Measurements from ENCODE around the gene PCGF2. TPM values are rescaled to one million over a fixed set of nuclear protein-coding genes. Genes with fewer than 3 reads are reported as not detected.

PCGF2 gene
- total RNA-seq, 2 donors from 2014 or later: 1.6 to 4.3 TPM

DNA sequence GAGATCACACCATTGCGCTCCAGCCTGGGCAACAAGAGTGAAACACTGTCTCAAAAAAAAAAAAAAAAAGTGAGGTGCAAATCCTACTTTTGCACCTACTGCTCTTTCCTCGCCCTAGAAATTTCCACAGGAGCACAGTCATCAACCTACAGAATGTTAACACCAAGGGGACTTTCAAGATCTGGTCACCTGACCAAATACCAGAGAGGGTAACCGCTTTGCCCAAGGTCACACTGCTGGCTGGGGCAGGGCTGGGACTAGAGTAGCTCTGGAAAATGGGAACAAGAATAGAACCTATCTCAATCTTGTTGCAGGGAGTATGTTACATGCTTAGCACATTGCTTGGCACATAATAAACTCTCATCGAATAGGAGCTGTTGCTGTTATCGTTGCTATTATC, 49.4 kb downstream of the PCGF2 start:
- H3K9me3 Mint-ChIP-seq: no peaks in the 10 kb centered on the region
- H3K27ac Mint-ChIP-seq: peak overlapping the region; percentile 81
- H3K27me3 Mint-ChIP-seq: no peaks in the 10 kb centered on the region
- peaks cover 41% of the 10 kb centered on the region for H3K4me1 Mint-ChIP-seq
- no peak for ATAC-seq (replicated peaks)
- H3K36me3 Mint-ChIP-seq (ENCODE audit: low read depth): peaks cover 31% of the 10 kb centered on the region
- peak overlapping the region; percentile 96 for H3K4me3 Mint-ChIP-seq

DNA sequence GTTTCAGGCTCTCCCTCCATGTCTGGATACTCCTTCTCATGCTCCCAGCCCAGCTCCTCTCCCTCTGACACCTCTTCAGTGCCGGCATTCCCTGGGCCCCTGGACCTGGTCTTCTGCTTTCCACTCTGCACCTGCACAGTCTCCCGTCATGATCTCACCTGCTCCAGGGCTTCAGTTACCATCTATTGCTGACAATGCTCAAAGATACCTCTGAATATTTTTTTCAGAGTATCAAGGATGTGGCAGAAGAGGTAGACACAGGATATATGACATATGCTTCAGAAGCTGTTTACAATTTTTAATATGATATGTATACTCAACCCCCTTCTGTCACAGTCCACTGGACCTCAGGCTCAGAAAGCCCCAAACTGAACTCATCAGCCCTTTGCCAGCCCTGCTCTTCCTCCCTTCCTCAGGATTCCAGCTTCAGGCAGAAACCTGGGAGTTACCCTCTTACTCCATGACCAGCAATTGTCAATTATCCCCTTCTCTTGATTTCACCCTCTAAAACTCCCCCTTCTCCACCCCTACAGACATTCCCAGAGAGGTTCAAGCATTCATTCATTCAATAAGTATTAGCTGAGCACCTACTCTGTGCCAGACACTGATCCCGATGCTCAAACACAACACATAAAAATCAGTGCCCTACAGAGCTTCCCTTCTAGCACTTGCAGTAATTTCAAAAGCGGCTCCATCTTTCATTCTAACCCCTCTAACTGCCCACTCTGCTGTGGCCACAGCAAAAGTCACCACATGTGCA, 50.9 kb downstream of the PCGF2 start:
- Mint-ChIP-seq H3K27me3 (no peaks in the 10 kb centered on the region), H3K27ac (peak overlapping the region; percentile 53), H3K9me3 (no peaks in the 10 kb centered on the region), H3K36me3 (ENCODE audit: low read depth) (peaks cover 17% of the 10 kb centered on the region), H3K4me1 (peaks cover 41% of the 10 kb centered on the region), H3K4me3 (peak overlapping the region; percentile 20)
- ATAC-seq (replicated peaks): no peak

DNA sequence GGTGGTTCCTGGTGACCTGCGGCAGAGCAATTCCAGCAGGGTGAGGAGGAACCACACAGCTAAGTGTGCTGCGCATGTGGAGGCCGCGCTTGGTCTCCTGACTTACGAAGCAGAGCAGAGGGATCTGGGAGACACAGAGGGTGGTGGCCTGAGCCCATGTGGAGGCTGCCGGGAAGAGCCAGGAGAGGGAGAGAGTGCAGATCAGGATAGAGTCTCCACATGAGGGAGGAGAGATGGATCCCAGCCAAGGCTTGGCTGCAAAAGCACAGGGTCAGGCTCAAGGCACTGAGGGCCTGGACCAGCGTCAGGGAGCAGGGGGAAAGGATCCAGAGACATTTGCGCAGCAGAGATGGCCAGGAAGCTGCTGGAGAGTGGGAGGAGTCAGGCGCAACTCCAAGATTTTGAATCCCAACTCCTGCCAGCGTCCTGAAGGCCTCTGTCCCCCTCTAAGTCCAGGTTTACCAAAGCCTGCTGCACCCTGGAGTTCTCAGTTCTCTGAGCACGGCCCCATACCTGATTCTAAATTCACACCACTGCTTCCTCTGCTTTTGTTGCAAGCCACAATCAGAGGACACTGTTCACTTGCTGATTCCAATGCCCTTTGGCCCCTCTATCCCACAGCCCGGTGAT, 54.3 kb downstream of the PCGF2 start:
- no peak overlapping the region for H3K27ac Mint-ChIP-seq
- no peaks in the 10 kb centered on the region for H3K27me3 Mint-ChIP-seq
- H3K4me3 Mint-ChIP-seq: no peak overlapping the region
- no peaks in the 10 kb centered on the region for H3K36me3 Mint-ChIP-seq (ENCODE audit: low read depth)
- peaks cover 18% of the 10 kb centered on the region for H3K4me1 Mint-ChIP-seq
- no peaks in the 10 kb centered on the region for H3K9me3 Mint-ChIP-seq
- ATAC-seq (replicated peaks): no peak

DNA sequence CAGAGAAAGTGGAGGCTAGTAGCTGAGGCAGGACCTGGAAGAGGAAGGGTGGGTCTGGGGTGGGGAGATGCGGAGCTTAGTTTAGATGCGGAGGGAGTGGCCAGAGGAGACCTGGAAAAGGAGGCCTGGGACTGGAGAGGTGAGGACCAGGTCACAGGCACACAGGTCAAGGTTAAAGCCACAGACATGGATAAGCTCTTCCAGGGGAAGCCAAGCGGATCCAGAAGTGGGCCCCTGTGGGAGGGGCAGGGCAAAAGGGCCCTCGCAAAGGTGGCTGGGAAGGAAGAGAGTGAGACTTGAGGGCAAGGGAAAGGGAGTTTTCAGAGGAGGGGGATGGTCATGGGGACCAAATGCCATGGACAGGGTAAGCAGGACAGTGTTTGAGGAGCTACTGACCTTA, 57.0 kb downstream of the PCGF2 start:
- no peak for ATAC-seq (replicated peaks)
- Mint-ChIP-seq H3K9me3 (no peaks in the 10 kb centered on the region), H3K36me3 (ENCODE audit: low read depth) (no peaks in the 10 kb centered on the region), H3K27me3 (peaks cover 5% of the 10 kb centered on the region), H3K27ac (peak overlapping the region; percentile 75), H3K4me3 (no peak overlapping the region), H3K4me1 (peaks cover 6% of the 10 kb centered on the region)

DNA sequence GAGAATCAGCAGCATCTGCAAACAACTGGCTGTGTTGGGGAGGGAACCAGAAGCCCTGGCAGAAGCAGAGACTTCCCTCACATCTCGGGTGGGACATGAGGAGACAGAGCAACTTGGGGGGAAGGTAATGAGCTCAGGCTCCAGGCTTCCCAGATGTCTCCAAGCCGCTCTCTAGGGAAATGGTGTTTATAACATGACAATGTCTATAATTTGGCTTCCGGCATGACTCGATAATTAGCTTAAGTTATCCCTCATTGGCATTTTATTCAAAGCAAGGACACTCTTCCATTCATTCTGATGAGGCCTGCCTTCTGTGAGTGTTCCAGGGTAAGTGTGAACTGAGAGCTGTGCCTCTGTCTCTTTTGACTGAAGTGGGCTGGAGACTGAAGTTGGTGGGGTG, 57.8 kb downstream of the PCGF2 start:
- Mint-ChIP-seq H3K27me3 (peaks cover 8% of the 10 kb centered on the region), H3K36me3 (ENCODE audit: low read depth) (no peaks in the 10 kb centered on the region), H3K4me1 (peaks cover 9% of the 10 kb centered on the region), H3K9me3 (no peaks in the 10 kb centered on the region), H3K27ac (peak overlapping the region; percentile 75), H3K4me3 (no peak overlapping the region)
- ATAC-seq (replicated peaks): no peak

DNA sequence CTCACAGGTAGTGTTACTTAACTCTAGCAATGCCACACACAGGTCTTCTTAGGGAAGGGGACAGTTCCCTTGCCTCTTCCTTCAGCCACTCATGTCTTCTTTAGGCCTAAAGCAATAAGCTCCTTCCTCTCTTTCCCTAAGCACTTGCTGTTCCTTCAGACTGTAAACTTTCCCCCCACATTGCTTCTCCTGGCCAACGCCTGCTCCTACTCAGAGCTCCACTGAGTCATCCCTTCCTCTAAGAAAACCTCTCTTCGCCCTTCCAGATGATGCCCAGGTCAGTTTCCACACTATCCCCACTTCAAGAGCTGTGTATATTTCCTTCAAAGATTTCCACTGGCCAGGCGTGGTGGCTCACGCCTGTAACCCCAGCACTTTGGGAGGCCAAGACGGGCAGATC, 60.9 kb downstream of the PCGF2 start:
- Mint-ChIP-seq H3K4me3 (no peak overlapping the region), H3K27ac (peak overlapping the region; percentile 28), H3K4me1 (peaks cover 9% of the 10 kb centered on the region), H3K27me3 (peaks cover 8% of the 10 kb centered on the region), H3K9me3 (no peaks in the 10 kb centered on the region), H3K36me3 (ENCODE audit: low read depth) (no peaks in the 10 kb centered on the region)
- no peak for ATAC-seq (replicated peaks)

DNA sequence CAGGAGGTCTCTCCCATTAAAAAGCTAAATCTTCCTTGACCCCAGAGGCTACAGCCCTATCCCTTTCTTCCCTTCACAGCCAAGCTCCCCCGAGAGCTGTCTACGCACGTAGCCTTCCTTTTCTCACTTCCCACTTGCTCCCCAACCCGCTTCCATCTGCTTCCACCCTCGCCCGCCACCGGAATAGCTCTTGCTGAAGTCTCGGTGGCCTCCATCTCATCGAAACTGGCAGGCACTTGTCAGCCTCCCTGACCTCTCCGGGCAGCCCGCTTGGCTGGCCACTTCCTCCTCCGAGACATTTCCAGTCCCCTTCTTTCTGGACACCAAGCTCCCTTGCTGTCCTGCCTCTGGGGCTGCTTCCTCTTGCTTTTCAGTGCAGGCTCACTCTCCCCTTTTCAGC, 62.6 kb downstream of the PCGF2 start:
- H3K9me3 Mint-ChIP-seq: no peaks in the 10 kb centered on the region
- H3K27me3 Mint-ChIP-seq: peaks cover 8% of the 10 kb centered on the region
- no peak for ATAC-seq (replicated peaks)
- H3K27ac Mint-ChIP-seq: peak overlapping the region; percentile 4
- no peak overlapping the region for H3K4me3 Mint-ChIP-seq
- H3K4me1 Mint-ChIP-seq: peaks cover 9% of the 10 kb centered on the region
- no peaks in the 10 kb centered on the region for H3K36me3 Mint-ChIP-seq (ENCODE audit: low read depth)

Other genes starting within 250 kb of the PCGF2 start
- under 1 TPM in 1 of 2 donors, not detected in 1; 0.71 TPM for gene SRCIN1, start 142.4 kb downstream of the PCGF2 start, total RNA-seq
- 10 to 100 TPM; 29.6 to 39.1 TPM for gene EPOP, start 73.4 kb downstream of the PCGF2 start, total RNA-seq
- 100 to 1,000 TPM; 232 to 395 TPM for gene MLLT6, start 43.1 kb downstream of the PCGF2 start, total RNA-seq
- gene CISD3, start 18.0 kb downstream of the PCGF2 start, total RNA-seq: 10 to 100 TPM; 36.1 to 57.3 TPM
- gene PSMB3, start 4.4 kb upstream of the PCGF2 start, total RNA-seq: 100 to 1,000 TPM; 235 to 375 TPM
- gene PIP4K2B, start 51.2 kb upstream of the PCGF2 start, total RNA-seq: 10 to 100 TPM; 37.1 to 43.8 TPM
- gene CWC25, start 77.0 kb upstream of the PCGF2 start, total RNA-seq: 10 to 100 TPM; 28.1 to 37.1 TPM
- gene RPL23, start 105.4 kb upstream of the PCGF2 start, total RNA-seq: 1,000 to 10,000 TPM; 1,686 to 2,077 TPM
- gene LASP1, start 121.7 kb upstream of the PCGF2 start, total RNA-seq: 100 to 1,000 TPM; 116 to 172 TPM
- not detected for gene FBXO47, start 219.1 kb upstream of the PCGF2 start, total RNA-seq

All from activated T-helper 17 cell treated with anti-CD3 and anti-CD28 coated beads, Interleukin-2, amount 50 U/mL, for 72 hours (primary cell).